ENCODE measurements around the gene ZFYVE21.

Gene ZFYVE21

DNA sequence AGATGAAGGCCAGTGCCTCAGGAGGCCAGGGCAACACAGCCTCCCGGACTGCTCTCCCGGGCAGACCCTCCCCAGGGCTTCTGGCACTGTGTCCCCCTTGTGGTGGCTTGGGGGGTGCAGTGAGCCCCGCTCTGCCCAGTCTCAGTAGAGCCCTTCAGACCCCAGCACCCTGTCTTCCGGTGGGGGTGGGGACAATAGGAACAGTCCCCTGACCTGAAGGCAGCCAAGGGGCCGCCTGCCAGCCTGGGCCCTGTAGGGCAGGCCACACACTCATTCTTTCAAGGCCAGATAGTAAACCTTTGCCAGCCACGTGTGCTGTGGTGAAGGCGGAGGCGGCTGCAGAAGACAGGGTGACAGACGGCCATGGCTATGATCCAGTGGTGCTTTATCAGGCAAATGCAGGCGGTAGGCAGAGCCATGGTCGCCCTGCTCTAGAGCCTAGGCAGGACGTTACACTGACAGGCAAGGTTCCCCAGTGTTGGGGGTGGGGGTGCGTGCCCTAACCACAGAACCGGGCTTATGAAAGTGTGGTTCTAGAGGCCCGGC lies 15.0 kb downstream of the ZFYVE21 start:
- TF ChIP-seq, protein P1, sequence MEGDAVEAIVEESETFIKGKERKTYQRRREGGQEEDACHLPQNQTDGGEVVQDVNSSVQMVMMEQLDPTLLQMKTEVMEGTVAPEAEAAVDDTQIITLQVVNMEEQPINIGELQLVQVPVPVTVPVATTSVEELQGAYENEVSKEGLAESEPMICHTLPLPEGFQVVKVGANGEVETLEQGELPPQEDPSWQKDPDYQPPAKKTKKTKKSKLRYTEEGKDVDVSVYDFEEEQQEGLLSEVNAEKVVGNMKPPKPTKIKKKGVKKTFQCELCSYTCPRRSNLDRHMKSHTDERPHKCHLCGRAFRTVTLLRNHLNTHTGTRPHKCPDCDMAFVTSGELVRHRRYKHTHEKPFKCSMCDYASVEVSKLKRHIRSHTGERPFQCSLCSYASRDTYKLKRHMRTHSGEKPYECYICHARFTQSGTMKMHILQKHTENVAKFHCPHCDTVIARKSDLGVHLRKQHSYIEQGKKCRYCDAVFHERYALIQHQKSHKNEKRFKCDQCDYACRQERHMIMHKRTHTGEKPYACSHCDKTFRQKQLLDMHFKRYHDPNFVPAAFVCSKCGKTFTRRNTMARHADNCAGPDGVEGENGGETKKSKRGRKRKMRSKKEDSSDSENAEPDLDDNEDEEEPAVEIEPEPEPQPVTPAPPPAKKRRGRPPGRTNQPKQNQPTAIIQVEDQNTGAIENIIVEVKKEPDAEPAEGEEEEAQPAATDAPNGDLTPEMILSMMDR (IDR thresholded peaks at IDR 0.05; ENCODE audit: control insufficient read depth, extremely low read depth, insufficient read depth) = 0 out of 2 replicates have a peak, but pooled peaks have one; percentile 5
- no peak overlapping the region; the same call in 1 of the 2 replicates for H3K4me3 ChIP-seq (ENCODE audit: low read depth, low read length)
- DNase-seq (ENCODE audit: low read depth) = no peak

DNA sequence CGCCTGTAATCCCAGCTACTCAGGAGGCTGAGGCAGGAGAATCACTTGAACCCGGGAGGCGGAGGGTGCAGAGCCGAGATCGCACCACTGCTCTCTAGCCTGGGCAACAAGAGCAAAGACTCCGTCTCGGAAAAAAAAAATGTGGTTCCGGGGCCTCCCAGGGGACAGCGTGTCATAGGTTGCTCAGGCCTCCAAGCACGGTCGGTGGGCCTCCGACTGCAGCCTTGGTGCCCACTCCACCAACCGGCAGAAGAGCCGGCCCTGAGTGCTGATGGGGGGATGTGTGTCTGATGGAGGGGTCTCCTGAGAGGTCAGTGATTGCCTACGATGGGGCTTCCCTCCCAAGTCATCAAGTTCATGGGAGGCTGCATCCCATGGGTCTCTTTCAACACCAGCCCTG lies 15.9 kb downstream of the ZFYVE21 start:
- TF ChIP-seq, protein P1 (IDR thresholded peaks at IDR 0.05; ENCODE audit: control insufficient read depth, extremely low read depth, insufficient read depth) = no peak
- no peak overlapping the region for H3K4me3 ChIP-seq (ENCODE audit: low read depth, low read length)
- no peak for DNase-seq (ENCODE audit: low read depth)

DNA sequence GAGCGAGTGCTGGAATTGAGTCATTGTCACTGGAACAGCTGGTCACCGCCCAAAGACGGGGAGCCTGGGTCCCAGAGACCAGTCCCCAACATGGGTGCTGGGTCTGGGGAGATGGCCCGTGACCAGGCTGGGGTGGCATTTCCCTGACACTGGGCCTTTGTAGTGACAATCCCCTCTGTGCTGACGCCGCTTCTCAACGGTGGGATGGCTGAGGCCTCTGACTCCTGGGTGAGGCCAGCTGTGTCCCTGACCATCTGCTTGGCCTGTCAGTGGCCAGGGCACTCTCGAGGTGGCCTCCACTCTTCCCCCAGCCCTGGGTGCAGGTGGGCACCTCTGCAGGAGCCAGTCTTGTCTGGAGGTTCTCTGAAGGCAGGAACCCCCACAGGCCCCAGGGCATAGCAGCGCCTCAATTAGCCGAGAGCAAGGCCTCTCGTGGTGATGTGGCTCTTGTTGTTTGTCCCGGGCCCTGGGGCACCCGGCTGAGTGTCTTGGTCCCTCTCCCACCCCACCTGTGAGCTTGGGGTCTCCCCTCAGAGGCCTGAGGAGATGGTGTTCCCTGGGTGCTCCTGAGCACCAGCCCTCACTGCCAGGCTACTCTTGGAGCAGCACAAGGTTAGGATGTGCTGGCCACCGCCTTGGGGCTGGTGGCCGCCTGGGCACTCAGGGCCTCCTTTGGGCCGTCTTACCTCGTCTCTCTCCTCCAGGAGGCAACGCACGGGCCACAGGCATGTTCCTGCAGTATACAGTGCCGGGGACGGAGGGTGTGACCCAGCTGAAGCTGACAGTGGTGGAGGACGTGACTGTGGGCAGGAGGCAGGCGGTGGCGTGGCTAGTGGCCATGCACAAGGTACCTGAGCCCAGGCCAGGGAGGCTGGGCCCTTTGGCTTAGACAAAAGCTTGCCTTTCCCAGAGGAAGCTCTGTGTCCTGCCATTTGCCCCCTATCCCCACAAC lies 16.6 kb downstream of the ZFYVE21 start:
- H3K4me3 ChIP-seq (ENCODE audit: low read depth, low read length) = no peak overlapping the region
- DNase-seq (ENCODE audit: low read depth) = no peak
- TF ChIP-seq, protein P1 (IDR thresholded peaks at IDR 0.05; ENCODE audit: control insufficient read depth, extremely low read depth, insufficient read depth) = no peak

DNA sequence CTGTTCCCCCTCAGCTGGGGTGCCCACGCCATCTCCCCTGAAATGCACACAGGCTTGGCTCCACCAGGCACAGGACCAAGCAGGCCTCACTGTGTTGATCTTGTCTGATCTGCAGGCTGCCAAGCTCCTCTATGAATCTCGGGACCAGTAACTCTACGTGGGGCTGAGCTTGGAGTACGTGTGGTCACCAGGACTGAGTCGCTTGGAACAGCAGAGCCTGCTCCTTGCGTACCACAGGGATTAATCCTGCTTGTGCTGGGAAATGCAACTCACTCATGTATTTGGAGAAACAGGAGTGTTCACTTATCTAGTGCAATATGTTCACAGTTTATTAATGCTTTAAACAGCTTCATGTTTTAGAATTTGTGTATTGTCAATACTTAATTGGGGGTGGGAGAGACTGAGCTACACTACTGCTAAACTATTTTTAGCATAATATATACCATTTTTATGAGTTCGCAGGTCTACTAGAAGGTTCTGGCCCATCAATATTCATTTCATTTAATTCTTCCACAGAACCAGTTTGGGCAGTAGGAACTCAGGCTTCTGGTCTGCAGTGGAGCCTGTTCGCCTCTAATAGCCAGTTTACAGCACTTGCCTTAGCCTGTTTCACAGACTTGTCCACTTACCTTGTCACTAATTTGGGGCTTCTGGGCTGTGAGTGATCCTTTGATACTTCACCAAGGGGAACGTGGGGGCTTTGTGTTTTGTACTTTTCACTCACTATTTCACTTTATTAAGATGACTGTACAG lies 17.4 kb downstream of the ZFYVE21 start:
- H3K4me3 ChIP-seq (ENCODE audit: low read depth, low read length) = no peak overlapping the region
- peak; percentile 66 for DNase-seq (ENCODE audit: low read depth)
- TF ChIP-seq, protein P1 (IDR thresholded peaks at IDR 0.05; ENCODE audit: control insufficient read depth, extremely low read depth, insufficient read depth) = no peak

DNA sequence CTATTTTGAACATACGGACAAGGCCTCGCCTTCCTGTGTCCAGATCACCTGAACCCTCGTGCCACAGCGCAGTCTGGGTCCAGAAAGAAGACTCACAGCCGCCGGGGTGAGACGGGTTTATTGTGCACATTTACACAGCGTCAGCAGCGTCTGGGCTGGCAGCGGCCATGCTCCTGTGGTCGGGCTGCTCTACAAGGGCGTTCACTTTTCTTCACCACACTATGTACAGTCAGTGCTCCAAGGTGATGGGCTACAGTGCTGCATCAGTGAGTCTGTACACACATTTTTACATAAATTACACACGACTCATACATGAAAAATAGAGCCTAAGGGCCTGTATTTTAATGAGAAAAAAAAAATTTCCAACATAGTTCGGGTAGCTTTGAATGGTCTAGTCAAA lies 18.0 kb downstream of the ZFYVE21 start:
- no peak for DNase-seq (ENCODE audit: low read depth)
- no peak overlapping the region for H3K4me3 ChIP-seq (ENCODE audit: low read depth, low read length)
- TF ChIP-seq, protein P1 (IDR thresholded peaks at IDR 0.05; ENCODE audit: control insufficient read depth, extremely low read depth, insufficient read depth) = no peak

DNA sequence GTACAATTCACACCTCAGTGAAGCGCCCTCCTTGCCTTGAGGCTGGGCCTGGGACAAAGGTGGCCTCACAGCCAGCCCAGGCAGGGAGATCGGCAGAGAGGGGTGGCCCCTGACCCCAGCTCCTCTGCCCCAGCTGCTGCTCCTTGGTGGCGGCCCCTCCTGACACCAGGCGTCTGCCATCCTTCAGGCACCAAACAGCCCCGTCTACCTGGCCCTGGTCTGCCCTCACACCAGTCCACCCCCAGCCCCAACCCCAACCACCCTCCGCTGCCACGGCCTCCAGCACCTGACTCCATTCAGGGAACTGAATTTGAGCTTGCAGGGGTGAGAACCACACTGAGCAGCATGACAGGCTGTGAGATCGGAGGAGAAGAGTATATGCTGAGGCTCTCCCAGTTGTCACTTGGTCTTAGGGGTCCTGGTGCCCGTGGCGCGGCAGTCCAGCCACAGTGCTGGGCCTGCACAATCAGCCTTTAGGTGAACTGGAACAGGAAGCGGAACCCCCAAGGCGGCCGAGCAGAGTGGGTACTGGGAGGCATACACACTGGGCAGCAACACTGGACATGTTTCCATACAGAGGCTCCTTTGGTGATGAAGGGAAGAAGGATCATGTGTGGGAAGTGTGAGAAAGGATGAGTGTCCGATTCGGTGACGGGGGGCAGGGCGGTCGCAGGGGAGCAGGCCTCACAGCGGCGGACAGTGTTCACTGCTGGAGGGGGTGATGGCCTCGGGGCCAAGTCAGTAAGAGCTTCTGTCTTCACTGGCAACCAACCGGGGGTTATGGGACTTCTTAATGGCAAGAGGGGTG lies 18.7 kb downstream of the ZFYVE21 start:
- no peak overlapping the region for H3K4me3 ChIP-seq (ENCODE audit: low read depth, low read length)
- DNase-seq (ENCODE audit: low read depth) = no peak
- TF ChIP-seq, protein P1 (IDR thresholded peaks at IDR 0.05; ENCODE audit: control insufficient read depth, extremely low read depth, insufficient read depth) = no peak
